ENCODE results near the gene RABL6. TPM values are rescaled to one million over a fixed set of nuclear protein-coding genes. Genes with fewer than 3 reads are reported as not detected.

The RABL6 gene
- total RNA-seq, 1 donor from 2014 or later = 108 TPM

- Mint-ChIP-seq H3K27me3 (ENCODE audit: low read depth) (no peaks in the 10 kb centered on the region), H3K36me3 (ENCODE audit: low read depth) (peaks cover 24% of the 10 kb centered on the region), H3K4me1 (ENCODE audit: low read depth) (no peaks in the 10 kb centered on the region), H3K9me3 (no peaks in the 10 kb centered on the region), H3K4me3 (ENCODE audit: low read depth) (no peak overlapping the region), H3K27ac (no peak overlapping the region)
- intact Hi-C loops (cut with micrococcal nuclease) = no loop called here
- no peak for DNase-seq (ENCODE audit: low spot score)
Measured at GRCh38 chr9:136823136-136824046, 15.6 kb downstream of the RABL6 start.

- H3K36me3 Mint-ChIP-seq (ENCODE audit: low read depth) = peaks cover 28% of the 10 kb centered on the region
- DNase-seq (ENCODE audit: low spot score) = no peak
Measured at GRCh38 chr9:136824496-136825225, 16.9 kb downstream of the RABL6 start.

DNA sequence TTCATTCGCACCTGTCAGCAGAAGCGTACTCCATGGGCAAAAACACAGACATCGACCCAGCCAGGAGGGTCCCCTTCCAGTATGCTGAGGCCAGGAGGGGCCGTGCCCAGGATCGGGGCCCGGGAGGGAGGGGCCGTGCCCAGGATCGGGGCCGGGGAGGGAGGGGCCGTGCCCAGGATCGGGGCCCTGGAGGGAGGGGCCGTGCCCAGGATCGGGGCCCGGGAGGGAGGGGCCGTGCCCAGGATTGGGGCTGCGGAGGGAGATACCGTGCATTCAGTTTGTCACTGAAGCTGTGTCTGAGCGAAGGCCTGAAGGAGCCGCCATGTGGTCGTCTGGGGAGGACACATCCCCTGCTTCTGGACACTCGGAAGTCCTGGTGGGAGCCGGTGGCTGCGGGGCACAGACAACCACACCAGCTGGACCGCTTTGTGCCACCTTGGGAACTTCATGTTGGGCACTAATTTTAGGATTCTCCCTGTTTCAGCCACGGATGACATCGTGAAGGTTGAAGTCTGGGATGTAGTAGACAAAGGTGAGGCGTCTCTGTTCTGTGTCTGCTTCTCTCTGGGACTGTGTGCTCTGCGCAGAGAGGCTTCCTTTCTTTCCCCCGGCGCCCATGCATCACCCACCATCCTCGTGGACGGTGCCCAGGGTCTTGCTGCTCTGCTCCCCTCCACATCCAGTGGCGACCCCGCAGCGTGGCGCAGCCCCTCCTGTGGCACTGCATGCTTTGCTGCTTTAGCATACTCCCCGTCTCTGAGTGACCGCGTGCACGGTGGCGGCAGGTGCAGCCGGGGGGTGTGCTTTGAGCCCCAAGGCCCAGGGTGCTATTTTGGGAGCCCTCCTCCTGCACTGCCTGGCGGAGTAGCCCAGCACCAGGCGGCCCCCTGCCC, 17.8 kb downstream of the RABL6 start:
- intact Hi-C loops (cut with micrococcal nuclease) = no loop called here
- DNase-seq (ENCODE audit: low spot score) = no peak
- no peaks in the 10 kb centered on the region for H3K27me3 Mint-ChIP-seq (ENCODE audit: low read depth)
- H3K4me3 Mint-ChIP-seq (ENCODE audit: low read depth) = no peak overlapping the region
- no peak overlapping the region for H3K27ac Mint-ChIP-seq
- no peaks in the 10 kb centered on the region for H3K4me1 Mint-ChIP-seq (ENCODE audit: low read depth)
- no peaks in the 10 kb centered on the region for H3K9me3 Mint-ChIP-seq
- peaks cover 28% of the 10 kb centered on the region for H3K36me3 Mint-ChIP-seq (ENCODE audit: low read depth)

More at GRCh38 chr9:136824496-136825225, 16.9 kb downstream of the RABL6 start:
- Mint-ChIP-seq H3K27me3 (ENCODE audit: low read depth) (no peaks in the 10 kb centered on the region), H3K4me3 (ENCODE audit: low read depth) (no peak overlapping the region), H3K4me1 (ENCODE audit: low read depth) (no peaks in the 10 kb centered on the region), H3K27ac (no peak overlapping the region), H3K9me3 (no peaks in the 10 kb centered on the region)
- intact Hi-C loops (cut with micrococcal nuclease) = no loop called here

DNA sequence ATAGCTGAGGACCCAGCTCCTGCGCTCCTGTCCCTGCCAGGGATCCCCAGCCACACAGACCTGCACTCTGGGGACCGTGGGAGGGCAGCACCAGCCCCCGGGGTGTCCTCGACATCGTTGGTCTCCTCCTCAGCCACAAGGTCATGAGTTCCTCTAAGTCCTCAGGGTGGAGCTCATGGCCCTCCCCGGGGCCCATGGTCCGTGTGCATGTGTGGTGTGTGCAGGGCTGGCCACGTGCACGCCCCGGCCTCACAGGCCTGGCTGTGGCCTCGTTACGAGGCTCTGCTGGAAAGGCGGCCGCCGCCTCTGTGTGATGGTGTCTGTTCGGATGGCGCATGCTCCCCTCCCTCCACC, 18.4 kb downstream of the RABL6 start:
- intact Hi-C loops (cut with micrococcal nuclease) = no loop called here
- H3K4me3 Mint-ChIP-seq (ENCODE audit: low read depth) = no peak overlapping the region

DNA sequence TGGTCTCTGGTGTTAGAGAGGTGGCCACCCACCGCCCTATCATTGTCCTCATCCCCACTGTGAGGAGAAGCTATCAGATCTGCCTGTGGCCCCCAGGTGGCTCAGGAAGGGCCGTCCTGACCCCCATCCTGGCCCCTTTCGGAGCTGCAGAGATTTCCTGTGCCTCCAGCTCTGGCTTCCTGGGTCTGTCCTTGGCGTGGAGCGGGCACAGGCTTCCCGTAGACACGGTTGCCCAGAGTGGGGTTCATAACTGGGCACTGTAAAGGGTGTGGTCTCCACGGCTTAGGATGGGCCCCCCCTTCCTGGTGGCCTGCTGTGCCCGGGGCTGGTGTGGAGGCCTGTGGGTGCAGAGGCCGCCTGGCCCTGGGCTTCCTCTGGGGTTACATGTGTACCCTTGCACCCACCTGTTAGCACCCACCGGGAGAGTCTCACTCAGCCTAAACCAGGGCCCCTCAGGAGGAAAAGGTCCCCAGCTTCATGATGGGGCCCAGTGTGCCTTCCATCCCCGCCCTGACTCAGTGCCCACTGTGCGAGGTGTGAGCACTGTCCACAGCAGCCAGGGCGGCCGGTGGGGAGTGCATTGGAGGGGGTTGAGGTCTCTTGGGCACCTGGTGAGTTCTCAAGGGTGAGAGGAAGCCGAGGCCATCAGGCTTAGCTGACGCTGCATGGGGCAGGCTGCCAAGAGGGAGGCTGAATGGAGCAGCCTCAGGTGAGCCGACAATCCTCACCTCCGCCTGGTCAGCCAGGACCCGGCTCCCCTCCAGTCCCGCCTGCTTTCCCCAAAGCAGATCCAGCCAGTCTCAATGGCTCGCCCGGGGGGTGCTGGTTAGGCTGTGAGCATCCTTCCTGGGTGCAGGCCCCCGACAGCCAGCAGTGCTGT, 19.2 kb downstream of the RABL6 start:
- Mint-ChIP-seq H3K9me3 (no peaks in the 10 kb centered on the region), H3K4me3 (ENCODE audit: low read depth) (no peak overlapping the region), H3K27me3 (ENCODE audit: low read depth) (no peaks in the 10 kb centered on the region), H3K36me3 (ENCODE audit: low read depth) (peaks cover 28% of the 10 kb centered on the region), H3K4me1 (ENCODE audit: low read depth) (no peaks in the 10 kb centered on the region), H3K27ac (no peak overlapping the region)
- intact Hi-C loops (cut with micrococcal nuclease) = no loop called here
- DNase-seq (ENCODE audit: low spot score) = no peak

More for the DNA sequence above, 18.4 kb downstream of the RABL6 start:
- Mint-ChIP-seq H3K4me1 (ENCODE audit: low read depth) (no peaks in the 10 kb centered on the region), H3K27me3 (ENCODE audit: low read depth) (no peaks in the 10 kb centered on the region), H3K27ac (no peak overlapping the region), H3K9me3 (no peaks in the 10 kb centered on the region), H3K36me3 (ENCODE audit: low read depth) (peaks cover 27% of the 10 kb centered on the region)
- no peak for DNase-seq (ENCODE audit: low spot score)

DNA sequence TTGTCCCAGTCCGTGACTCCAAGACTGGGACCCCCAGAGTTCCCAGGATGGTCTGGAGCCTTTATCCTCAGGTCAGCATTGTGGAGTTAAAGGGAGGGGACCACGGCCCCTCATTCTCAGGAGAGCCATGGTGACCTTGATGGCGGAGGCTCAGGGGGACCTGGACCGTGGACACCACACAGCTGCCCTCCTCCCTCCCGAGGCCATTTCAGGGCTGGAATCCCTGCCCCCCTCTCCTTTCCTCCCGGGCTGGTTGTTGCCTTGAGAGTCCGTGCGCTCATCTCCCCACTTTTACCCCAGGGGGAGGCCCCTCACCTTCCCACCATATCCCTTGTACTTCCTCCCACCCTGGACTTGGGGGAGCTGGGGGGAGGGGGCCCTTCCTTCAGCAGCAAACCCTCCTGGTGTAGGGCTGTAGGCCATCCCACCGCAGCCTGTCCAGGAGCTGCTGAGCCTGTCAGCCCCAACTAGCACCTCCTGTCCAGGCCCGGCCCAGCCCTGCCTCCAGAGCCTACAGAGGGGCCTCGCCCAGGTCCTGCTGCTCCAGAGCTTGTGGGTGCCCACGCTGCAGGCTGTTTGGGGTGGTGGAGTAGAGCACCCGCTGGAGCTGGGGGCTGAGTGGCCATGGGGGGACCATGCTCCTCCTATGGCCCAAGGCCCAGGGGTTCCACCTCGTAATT, 20.2 kb downstream of the RABL6 start:
- intact Hi-C loops (cut with micrococcal nuclease) = no loop called here
- peaks cover 33% of the 10 kb centered on the region for H3K36me3 Mint-ChIP-seq (ENCODE audit: low read depth)
- H3K27ac Mint-ChIP-seq = no peak overlapping the region
- no peaks in the 10 kb centered on the region for H3K4me1 Mint-ChIP-seq (ENCODE audit: low read depth)
- no peaks in the 10 kb centered on the region for H3K9me3 Mint-ChIP-seq
- H3K4me3 Mint-ChIP-seq (ENCODE audit: low read depth) = no peak overlapping the region
- H3K27me3 Mint-ChIP-seq (ENCODE audit: low read depth) = no peaks in the 10 kb centered on the region
- DNase-seq (ENCODE audit: low spot score) = no peak

GRCh38 chr9:136828474-136829140, 20.9 kb downstream of the RABL6 start:
- Mint-ChIP-seq H3K9me3 (no peaks in the 10 kb centered on the region), H3K27ac (no peak overlapping the region), H3K4me3 (ENCODE audit: low read depth) (no peak overlapping the region), H3K27me3 (ENCODE audit: low read depth) (no peaks in the 10 kb centered on the region), H3K36me3 (ENCODE audit: low read depth) (peaks cover 33% of the 10 kb centered on the region), H3K4me1 (ENCODE audit: low read depth) (no peaks in the 10 kb centered on the region)
- no peak for DNase-seq (ENCODE audit: low spot score)
- intact Hi-C loops (cut with micrococcal nuclease) = no loop called here

DNA sequence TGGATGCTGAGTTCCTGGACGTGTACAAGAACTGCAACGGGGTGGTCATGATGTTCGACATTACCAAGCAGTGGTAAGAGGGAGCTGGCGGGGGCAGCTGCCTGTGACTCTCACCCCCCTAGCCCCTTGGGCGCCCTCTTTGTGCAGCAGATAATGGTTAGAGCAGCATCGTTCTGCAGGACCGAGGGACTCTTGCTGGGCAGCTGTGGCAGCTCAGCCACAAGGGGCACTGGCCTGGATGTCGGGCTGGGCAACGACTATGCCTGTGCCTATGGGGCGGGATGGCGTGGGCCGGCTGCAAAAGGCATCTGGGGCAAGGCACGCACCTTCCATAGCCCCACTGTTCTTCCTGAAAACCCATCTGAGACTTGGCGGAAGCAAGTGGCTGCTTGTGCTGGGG, 21.7 kb downstream of the RABL6 start:
- DNase-seq (ENCODE audit: low spot score) = no peak
- Mint-ChIP-seq H3K4me3 (ENCODE audit: low read depth) (no peak overlapping the region), H3K36me3 (ENCODE audit: low read depth) (peaks cover 30% of the 10 kb centered on the region), H3K4me1 (ENCODE audit: low read depth) (no peaks in the 10 kb centered on the region), H3K9me3 (no peaks in the 10 kb centered on the region), H3K27me3 (ENCODE audit: low read depth) (no peaks in the 10 kb centered on the region), H3K27ac (no peak overlapping the region)
- intact Hi-C loops (cut with micrococcal nuclease) = no loop called here

DNA sequence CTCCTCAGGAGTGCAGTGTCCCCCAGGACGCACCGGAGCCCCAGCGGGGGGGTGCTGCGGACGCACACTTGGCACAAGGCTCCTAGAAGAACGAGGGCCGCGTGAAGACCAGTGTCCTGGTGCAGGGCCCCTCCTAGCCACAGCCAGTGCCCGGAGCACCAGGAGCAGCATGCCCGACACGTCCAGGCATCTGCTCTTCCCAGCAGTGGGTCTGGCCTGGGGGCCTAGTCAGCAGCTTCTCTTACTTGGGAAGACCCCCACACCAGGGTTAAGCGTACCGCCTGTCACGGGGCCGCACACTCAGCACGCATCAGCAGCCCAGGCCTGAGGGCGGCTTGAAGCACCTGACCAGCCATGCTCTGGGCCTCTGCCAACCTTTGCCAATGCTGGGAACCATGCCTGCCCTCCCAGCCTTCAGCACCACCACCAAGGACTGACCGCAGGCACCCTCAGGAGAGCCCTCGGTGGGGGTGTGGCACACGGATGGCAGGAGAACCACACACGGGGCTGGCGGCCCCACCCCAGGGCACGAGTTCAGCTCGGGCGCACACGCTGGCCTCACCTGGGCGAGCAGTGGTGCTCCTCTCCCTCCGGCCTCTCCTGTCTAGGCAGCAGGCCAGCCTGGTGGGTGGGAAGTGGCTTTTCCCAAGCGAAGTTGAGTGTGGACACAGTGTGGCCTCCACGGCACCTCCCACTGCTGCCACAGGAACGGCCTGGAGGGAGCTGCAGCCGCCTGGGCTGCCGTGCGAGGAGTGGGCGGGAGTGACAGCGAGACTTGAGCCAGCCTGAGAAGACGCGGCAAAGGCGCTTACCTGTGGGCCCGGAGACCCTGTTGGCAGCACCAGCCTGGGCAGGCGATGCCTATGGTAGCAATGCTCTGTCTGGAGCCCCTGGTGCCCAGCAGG, 22.5 kb downstream of the RABL6 start:
- no peak overlapping the region for H3K27ac Mint-ChIP-seq
- peaks cover 26% of the 10 kb centered on the region for H3K36me3 Mint-ChIP-seq (ENCODE audit: low read depth)
- no peak for DNase-seq (ENCODE audit: low spot score)
- no peaks in the 10 kb centered on the region for H3K27me3 Mint-ChIP-seq (ENCODE audit: low read depth)
- no peaks in the 10 kb centered on the region for H3K9me3 Mint-ChIP-seq
- intact Hi-C loops (cut with micrococcal nuclease) = no loop called here
- H3K4me3 Mint-ChIP-seq (ENCODE audit: low read depth) = no peak overlapping the region
- H3K4me1 Mint-ChIP-seq (ENCODE audit: low read depth) = no peaks in the 10 kb centered on the region

- DNase-seq (ENCODE audit: low spot score) = no peak
- H3K27ac Mint-ChIP-seq = no peak overlapping the region
- H3K9me3 Mint-ChIP-seq = no peaks in the 10 kb centered on the region
- H3K27me3 Mint-ChIP-seq (ENCODE audit: low read depth) = no peaks in the 10 kb centered on the region
- peaks cover 20% of the 10 kb centered on the region for H3K36me3 Mint-ChIP-seq (ENCODE audit: low read depth)
- H3K4me3 Mint-ChIP-seq (ENCODE audit: low read depth) = no peak overlapping the region
- intact Hi-C loops (cut with micrococcal nuclease) = no loop called here
- no peaks in the 10 kb centered on the region for H3K4me1 Mint-ChIP-seq (ENCODE audit: low read depth)
Measured at GRCh38 chr9:136831002-136831719, 23.4 kb downstream of the RABL6 start.

Measured in activated T-helper 2 cell treated with anti-CD3 and anti-CD28 coated beads, Interferon-gamma antibody, Interleukin-2, Interleukin-4, amounts not matched to agents 10 μg/mL and 5 μg/mL and 100 μg/mL, durations not matched to agents 14 hours and 24 hours and 36 hours (primary cell).